Articular chondrocyte of knee joint (primary cell): ENCODE data around the gene FBXO42. TPM values are rescaled to one million over a fixed set of nuclear protein-coding genes. Genes with fewer than 3 reads are reported as not detected.

Experiments
- small RNA-seq: library from RNA; depleted of rRNA; stranded (forward); fragments of <200 nt; gene quantifications from one replicate; pipeline ENCODE3, GENCODE V24; 2012
- total RNA-seq: library from RNA; depleted of rRNA; stranded (reverse); fragments of >200 nt; gene quantifications from 2 replicates; pipeline ENCODE4 v1.2.3, GENCODE V29; 2012

FBXO42 gene
- 20.6 and 22.5 TPM in 2 replicates for total RNA-seq

DNA sequence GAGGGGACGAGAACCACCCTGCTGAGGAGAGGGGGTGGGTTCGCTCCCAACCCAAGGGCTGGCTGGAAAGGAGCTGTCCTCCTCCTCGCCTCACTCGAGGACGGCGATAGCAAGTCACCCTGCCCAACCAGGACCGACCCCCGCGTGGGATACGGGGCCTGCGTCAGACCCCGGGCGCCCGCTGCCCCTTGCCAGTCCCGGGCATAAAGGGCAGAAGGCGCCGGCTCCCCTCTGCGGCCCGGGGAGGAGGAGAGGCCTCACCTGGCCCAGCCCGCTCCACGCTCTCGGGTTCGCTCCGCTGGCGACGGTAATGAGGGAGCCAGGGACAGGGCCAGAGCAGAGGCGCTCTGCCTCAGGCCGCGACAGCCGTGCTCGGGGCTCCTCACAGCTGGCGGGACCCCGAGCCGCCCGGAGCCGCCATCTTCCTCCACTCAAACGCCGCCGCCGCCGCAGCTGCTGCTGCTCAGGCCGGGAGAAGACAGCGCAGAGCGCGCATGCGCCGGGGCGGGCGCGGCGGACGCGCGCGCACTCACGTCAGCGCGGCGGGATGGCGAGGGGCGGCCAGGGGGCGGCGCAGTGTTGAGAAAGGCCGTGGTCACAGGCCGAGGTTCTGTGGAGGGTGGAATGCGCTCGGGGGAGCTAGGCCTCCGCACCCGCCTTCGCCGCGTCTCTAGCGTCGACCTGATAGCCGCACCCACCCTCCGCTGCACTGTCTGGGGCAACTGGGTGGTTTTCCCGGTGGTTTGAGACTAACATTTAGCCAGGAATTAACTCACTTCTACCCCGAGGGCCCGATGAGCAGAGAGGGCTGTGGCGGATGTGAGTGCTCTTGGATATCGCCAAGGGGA, at the start of gene FBXO42:
Gene FBXO42 (minus strand): TSS at position 487 of the 848 bp plus-strand sequence. CDS start 37,062 bp downstream, outside the sequence.

DNA sequence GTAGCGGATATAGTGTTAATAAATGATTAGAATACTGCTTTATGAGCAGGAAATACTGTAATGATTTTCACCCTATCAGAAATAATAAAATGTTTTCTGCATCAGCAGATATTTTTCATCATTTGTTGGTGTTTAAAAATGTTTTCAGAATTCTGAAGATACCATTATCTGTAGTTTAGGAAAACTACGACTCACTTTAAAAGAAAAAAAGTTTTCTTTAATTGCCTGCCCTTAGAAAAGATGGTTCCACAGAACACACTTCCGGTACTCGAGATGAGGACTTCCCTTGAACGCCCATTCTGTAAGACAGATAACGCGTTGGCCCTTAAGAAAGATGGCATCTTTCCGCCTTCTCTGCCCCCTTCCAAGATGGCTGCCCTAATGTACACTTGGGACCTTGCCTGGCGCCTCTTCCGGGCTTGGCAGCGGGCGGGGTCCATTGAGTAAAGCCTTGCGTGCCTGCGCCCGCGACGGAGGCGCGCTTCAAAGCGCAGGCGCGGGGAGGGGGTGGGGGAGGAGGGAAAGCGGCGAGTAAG, 14.5 kb upstream of the FBXO42 start, which contains the start of gene SZRD1:
Gene SZRD1 (plus strand): TSS at position 521 of the 536 bp plus-strand sequence. CDS start 16 bp downstream, outside the sequence.

DNA sequence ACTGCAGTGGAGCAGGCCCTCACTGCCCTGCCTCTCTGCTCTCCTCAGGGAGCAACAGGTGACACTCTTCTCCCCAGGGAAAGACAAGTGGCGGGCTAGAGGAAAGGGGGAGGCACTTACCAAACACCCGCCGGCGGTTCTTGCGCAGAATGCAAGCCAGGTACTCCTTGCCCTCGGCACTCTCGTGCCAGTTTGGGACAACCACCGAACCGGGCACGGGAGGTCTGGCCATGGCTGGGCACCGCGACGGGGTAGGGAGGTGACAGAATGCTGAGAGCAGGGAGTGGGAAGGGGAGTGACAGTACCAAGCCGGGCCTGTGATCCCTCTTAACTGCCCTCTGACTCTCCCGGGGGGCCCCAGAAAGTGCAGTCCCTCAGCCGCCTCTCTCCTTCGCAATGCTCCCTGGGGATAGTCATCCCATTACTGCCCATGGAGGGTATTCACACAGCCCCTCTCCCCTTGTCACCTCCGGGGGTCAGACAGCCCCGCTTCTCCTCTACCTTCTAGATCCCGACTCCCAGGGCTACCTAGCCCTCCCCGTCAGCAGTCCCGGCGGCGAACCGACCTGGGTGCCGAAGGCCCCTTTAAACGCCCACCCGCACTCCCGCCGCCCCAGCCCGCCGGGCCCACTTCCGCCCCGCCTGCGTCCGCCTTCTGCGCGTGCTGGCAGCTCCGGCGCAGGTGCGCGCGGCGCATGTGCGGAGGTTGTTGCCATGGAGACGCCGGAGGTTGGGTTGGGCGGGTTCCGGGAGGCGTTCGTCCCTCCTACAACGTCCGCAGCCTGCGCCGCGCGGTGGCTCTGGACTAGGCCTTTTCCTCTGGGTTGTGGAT, 115.6 kb downstream of the FBXO42 start, which contains the start of gene CPLANE2:
Gene CPLANE2 (minus strand): TSS at position 673 of the 832 bp plus-strand sequence. CDS start 441 bp downstream, at position 232.

DNA sequence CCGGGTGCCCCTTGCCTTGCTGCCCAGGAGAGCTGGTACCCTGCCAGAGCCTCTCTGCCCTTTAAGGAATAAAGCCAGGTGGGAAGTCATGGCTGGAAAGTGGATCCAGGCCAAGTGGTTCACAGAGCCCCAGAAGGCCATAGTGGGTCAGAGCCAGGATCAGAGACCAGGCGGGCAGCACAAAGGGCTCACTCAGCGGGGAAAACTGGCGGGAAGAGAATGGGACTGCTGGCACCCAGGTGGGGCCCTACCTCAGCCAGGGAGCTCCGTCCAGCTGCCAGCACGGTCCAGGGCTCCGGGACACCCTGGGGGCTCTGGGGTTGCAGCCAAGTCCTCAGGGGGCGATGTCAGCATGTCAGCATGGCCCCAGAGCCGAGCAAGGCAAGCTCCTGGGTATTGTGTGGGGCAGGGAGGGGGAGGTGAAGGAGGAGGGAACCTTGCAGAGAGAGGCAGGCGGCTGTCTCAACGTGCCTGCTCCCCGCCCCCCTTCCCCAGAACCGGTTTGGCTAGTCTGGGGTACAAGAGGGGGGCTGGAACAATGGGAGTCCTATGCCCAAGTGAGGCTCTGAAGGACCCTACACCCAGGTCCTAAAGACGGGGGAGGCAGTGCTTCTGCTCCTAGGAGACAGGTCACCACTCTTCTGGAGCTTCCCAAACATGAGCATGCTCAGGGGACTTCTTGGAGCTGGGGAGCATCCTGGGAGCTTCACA, 139.9 kb downstream of the FBXO42 start, which contains the start of gene ARHGEF19:
Gene ARHGEF19 (minus strand): TSS at position 402 of the 711 bp plus-strand sequence. CDS start 3,598 bp downstream, outside the sequence.

Small RNA genes lying within 50 kb of the gene (small RNA-seq; reads per million reads assigned to genes)
- not detected for gene MT1XP1

Other genes starting within 250 kb of the FBXO42 start
- 9.8 and 21.7 TPM in 2 replicates for gene EPHA2, start 196.4 kb downstream of the FBXO42 start, total RNA-seq
- gene ARHGEF19, start 139.8 kb downstream of the FBXO42 start, total RNA-seq, result 12.7 and 13.8 TPM in 2 replicates
- 7.8 and 8.2 TPM in 2 replicates for gene CPLANE2, start 115.3 kb downstream of the FBXO42 start, total RNA-seq
- gene SZRD1, start 14.8 kb upstream of the FBXO42 start, total RNA-seq, result 70.9 and 79.7 TPM in 2 replicates
- not detected in 2 replicates for gene SPATA21, start 84.9 kb upstream of the FBXO42 start, total RNA-seq
- 66.2 and 67.0 TPM in 2 replicates for gene NECAP2, start 88.2 kb upstream of the FBXO42 start, total RNA-seq
- gene RNU1-1, start 161.8 kb upstream of the FBXO42 start, total RNA-seq, result under 0.01 TPM in 2 replicates